ENCODE measurements around the gene NEURL1B.
"Not testable (repeated sequence)": the region's sequence is repeated elsewhere in the genome, so short reads cannot be mapped to it uniquely, and the experiment has no call there.

The NEURL1B gene

GRCh38 chr5:172640822-172641358, at the start of gene NEURL1B:
Gene NEURL1B (plus strand): TSS chr5:172641263. CDS start chr5:172641407, 144 bp downstream.
- DNase-seq, result peak; percentile 98

- DNase-seq, result no peak
Measured at GRCh38 chr5:172591636-172592035, 49.4 kb upstream of the NEURL1B start.

GRCh38 chr5:172592881-172593280, 48.2 kb upstream of the NEURL1B start:
- no peak for DNase-seq

GRCh38 chr5:172593306-172593705, 47.8 kb upstream of the NEURL1B start:
- no peak for DNase-seq

- DNase-seq, result no peak
Measured at GRCh38 chr5:172593721-172594235, 47.3 kb upstream of the NEURL1B start.

GRCh38 chr5:172594431-172594830, 46.6 kb upstream of the NEURL1B start:
- DNase-seq, result no peak

- no peak for DNase-seq
Measured at GRCh38 chr5:172594867-172595466, 46.1 kb upstream of the NEURL1B start.

- DNase-seq, result no peak
Measured at GRCh38 chr5:172595596-172596455, 45.2 kb upstream of the NEURL1B start.

- DNase-seq, result no peak
Measured at GRCh38 chr5:172596638-172597231, 44.3 kb upstream of the NEURL1B start.

- no peak for DNase-seq
Measured at GRCh38 chr5:172597755-172598155, 43.3 kb upstream of the NEURL1B start.

- DNase-seq, result no peak
Measured at GRCh38 chr5:172598251-172599203, 42.5 kb upstream of the NEURL1B start.

- no peak for DNase-seq
Measured at GRCh38 chr5:172599204-172599567, 41.9 kb upstream of the NEURL1B start.

GRCh38 chr5:172600571-172600970, 40.5 kb upstream of the NEURL1B start:
- no peak for DNase-seq

GRCh38 chr5:172601576-172601975, 39.5 kb upstream of the NEURL1B start:
- not testable (repeated sequence) for DNase-seq

GRCh38 chr5:172602783-172603231, 38.3 kb upstream of the NEURL1B start:
- no peak for DNase-seq

- no peak for DNase-seq
Measured at GRCh38 chr5:172603251-172603806, 37.7 kb upstream of the NEURL1B start.

GRCh38 chr5:172605466-172605865, 35.6 kb upstream of the NEURL1B start:
- DNase-seq, result no peak

- DNase-seq, result no peak
Measured at GRCh38 chr5:172606156-172606785, 34.8 kb upstream of the NEURL1B start.

GRCh38 chr5:172607213-172607793, 33.8 kb upstream of the NEURL1B start:
- no peak for DNase-seq

- DNase-seq, result no peak
Measured at GRCh38 chr5:172608773-172609172, 32.3 kb upstream of the NEURL1B start.

- DNase-seq, result no peak
Measured at GRCh38 chr5:172610643-172611042, 30.4 kb upstream of the NEURL1B start.
